ENCODE measurements around the gene VPS45. TPM values are rescaled to one million over a fixed set of nuclear protein-coding genes. Genes with fewer than 3 reads are reported as not detected.

The VPS45 gene
- total and polyA plus RNA-seq, 10 donors: 16.2 to 62.8 (median 42.1) TPM

- Histone ChIP-seq H3K27me3 (replicated peaks in 1 of 7) (no peaks in the 10 kb centered on the region), H3K4me1 (peaks cover 0 to 42% (median 1%) of the 10 kb centered on the region in 6 donors), H3K9me3 (no peaks in the 10 kb centered on the region), H3K4me3 (no peak overlapping the region), H3K27ac (peak overlapping the region in 1 of 8 donors; percentile 21), H3K36me3 (peaks cover 0 to 90% (median 40%) of the 10 kb centered on the region in 6 donors)
- DNase-seq: no peak
- intact Hi-C loops (cut with DNase I; ENCODE audit: low total_unique reads): no loop called here
- TF ChIP-seq POLR2A (IDR thresholded peaks at IDR 0.05) (no peak), CTCF (IDR thresholded peaks at IDR 0.05 in 8 of 11, conservative IDR thresholded peaks at IDR 0.05 in 3 of 11) (no peak), POLR2AphosphoS5 (IDR thresholded peaks at IDR 0.05) (no peak)
These were observed 16.3 kb downstream of the VPS45 start for GRCh38 chr1:150083907-150084306.

- H3K4me3 ChIP-seq: no peak overlapping the region
- DNase-seq: no peak
- H3K4me1 ChIP-seq: peaks cover under 1 to 50% (median 8%) of the 10 kb centered on the region in 6 donors
- H3K9me3 ChIP-seq: no peaks in the 10 kb centered on the region
- no peak overlapping the region for H3K27ac ChIP-seq
- no peaks in the 10 kb centered on the region for H3K27me3 ChIP-seq (replicated peaks in 1 of 7)
- intact Hi-C loops (cut with DNase I; ENCODE audit: low total_unique reads): no loop called here
- no peak for TF ChIP-seq POLR2AphosphoS5 (IDR thresholded peaks at IDR 0.05)
- no peak for TF ChIP-seq POLR2A (IDR thresholded peaks at IDR 0.05)
- TF ChIP-seq CTCF (IDR thresholded peaks at IDR 0.05 in 8 of 11, conservative IDR thresholded peaks at IDR 0.05 in 3 of 11): no peak
- 73 to 83% (median 81%) methylated on average over 2 of the region's 2 CpGs for WGBS, 5 donors
- peaks cover 0 to 75% (median 31%) of the 10 kb centered on the region in 6 donors for H3K36me3 ChIP-seq
These were observed 17.8 kb downstream of the VPS45 start for GRCh38 chr1:150085406-150085805.

- intact Hi-C loops (cut with DNase I; ENCODE audit: low total_unique reads): no loop called here
- Histone ChIP-seq H3K36me3 (peaks cover 0 to 64% (median 22%) of the 10 kb centered on the region in 6 donors), H3K9me3 (no peaks in the 10 kb centered on the region), H3K27ac (peak overlapping the region in 2 of 8 donors; percentile 2 to 9), H3K4me1 (peaks cover 6 to 56% (median 20%) of the 10 kb centered on the region in 6 donors), H3K27me3 (replicated peaks in 1 of 7) (no peaks in the 10 kb centered on the region), H3K4me3 (no peak overlapping the region)
- TF ChIP-seq CTCF (IDR thresholded peaks at IDR 0.05 in 8 of 11, conservative IDR thresholded peaks at IDR 0.05 in 3 of 11) (no peak), POLR2A (IDR thresholded peaks at IDR 0.05) (no peak), POLR2AphosphoS5 (IDR thresholded peaks at IDR 0.05) (no peak)
- DNase-seq: no peak
- 83 to 93% (median 88%) methylated on average over 2 of the region's 2 CpGs for WGBS, 5 donors
These were observed 19.8 kb downstream of the VPS45 start for GRCh38 chr1:150087415-150087814.

GRCh38 chr1:150089846-150090520 lies 22.4 kb downstream of the VPS45 start:
- no peaks in the 10 kb centered on the region for H3K27me3 ChIP-seq (replicated peaks in 1 of 7)
- intact Hi-C loops (cut with DNase I; ENCODE audit: low total_unique reads): no loop called here
- DNase-seq: no peak
- TF ChIP-seq POLR2AphosphoS5 (IDR thresholded peaks at IDR 0.05): no peak
- peak in 1 of 3 donors; percentile 8 for TF ChIP-seq POLR2A (IDR thresholded peaks at IDR 0.05)
- no peaks in the 10 kb centered on the region for H3K9me3 ChIP-seq
- peaks cover 0 to 64% (median 12%) of the 10 kb centered on the region in 6 donors for H3K36me3 ChIP-seq
- H3K4me1 ChIP-seq: peaks cover 6 to 51% (median 20%) of the 10 kb centered on the region in 6 donors
- H3K4me3 ChIP-seq: peak overlapping the region in 1 of 8 donors; percentile 28
- 76 to 93% (median 85%) methylated on average over 3 of the region's 3 CpGs for WGBS, 5 donors
- peak overlapping the region in 7 of 8 donors; percentile 48 to 76 (median 67) for H3K27ac ChIP-seq
